ENCODE measurements around the gene WDR33. TPM values are rescaled to one million over a fixed set of nuclear protein-coding genes. Genes with fewer than 3 reads are reported as not detected.
"Not testable (repeated sequence)": the region's sequence is repeated elsewhere in the genome, so short reads cannot be mapped to it uniquely, and the experiment has no call there.

The WDR33 gene
- total RNA-seq, 2 donors from 2014 or later, result 25.4 to 41.9 TPM

DNA sequence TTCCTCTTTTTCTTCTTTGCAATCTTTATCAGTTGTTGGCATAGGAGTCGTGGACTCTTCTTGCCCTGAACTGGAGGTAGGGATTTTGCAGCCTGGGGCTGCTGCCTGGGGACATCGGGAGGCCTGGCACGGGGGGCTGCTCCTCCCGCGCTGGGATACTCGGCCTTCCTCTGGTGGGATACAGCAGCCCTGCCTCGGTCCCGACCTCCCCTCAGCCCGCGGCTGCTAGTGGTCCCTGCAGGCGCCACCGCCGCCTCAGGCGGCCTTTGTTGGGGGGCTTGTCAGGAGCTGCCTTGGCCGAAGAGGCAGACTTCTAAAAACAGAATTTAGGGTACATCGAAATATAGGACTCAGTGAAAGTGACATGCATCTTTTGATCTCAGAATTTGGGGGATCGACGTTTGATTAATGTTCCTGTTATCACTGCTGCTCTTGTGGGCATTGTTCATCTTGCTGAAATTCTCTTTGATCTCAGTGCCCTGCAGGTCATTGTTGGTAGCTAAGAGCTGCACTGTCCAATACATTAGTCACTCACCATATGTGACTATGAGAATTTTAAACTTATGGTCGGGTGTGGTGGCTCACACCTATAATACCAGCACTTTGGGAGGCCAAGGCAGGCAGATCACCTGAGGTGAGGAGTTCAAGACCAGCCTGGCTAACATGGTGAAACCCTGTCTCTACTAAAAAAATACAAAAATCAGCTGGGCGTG lies 30.7 kb upstream of the WDR33 start:
- no peaks in the 10 kb centered on the region for H3K27me3 ChIP-seq (replicated peaks; ENCODE audit: insufficient read depth)
- TF ChIP-seq, protein P1, sequence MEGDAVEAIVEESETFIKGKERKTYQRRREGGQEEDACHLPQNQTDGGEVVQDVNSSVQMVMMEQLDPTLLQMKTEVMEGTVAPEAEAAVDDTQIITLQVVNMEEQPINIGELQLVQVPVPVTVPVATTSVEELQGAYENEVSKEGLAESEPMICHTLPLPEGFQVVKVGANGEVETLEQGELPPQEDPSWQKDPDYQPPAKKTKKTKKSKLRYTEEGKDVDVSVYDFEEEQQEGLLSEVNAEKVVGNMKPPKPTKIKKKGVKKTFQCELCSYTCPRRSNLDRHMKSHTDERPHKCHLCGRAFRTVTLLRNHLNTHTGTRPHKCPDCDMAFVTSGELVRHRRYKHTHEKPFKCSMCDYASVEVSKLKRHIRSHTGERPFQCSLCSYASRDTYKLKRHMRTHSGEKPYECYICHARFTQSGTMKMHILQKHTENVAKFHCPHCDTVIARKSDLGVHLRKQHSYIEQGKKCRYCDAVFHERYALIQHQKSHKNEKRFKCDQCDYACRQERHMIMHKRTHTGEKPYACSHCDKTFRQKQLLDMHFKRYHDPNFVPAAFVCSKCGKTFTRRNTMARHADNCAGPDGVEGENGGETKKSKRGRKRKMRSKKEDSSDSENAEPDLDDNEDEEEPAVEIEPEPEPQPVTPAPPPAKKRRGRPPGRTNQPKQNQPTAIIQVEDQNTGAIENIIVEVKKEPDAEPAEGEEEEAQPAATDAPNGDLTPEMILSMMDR (IDR thresholded peaks at IDR 0.05), result no peak
- TF ChIP-seq POLR2A (IDR thresholded peaks at IDR 0.05) (no peak), POLR2AphosphoS5 (IDR thresholded peaks at IDR 0.05) (no peak)
- H3K36me3 ChIP-seq, result no peaks in the 10 kb centered on the region
- intact Hi-C loops (cut with DNase I), result no loop called here
- 82% methylated on average over 20 of the region's 20 CpGs for WGBS
- no peak overlapping the region for H3K4me3 ChIP-seq
- no peaks in the 10 kb centered on the region for H3K9me3 ChIP-seq
- DNase-seq (ENCODE audit: low spot score), result no peak
- H3K27ac ChIP-seq, result no peak overlapping the region
- H3K4me1 ChIP-seq (replicated peaks), result no peaks in the 10 kb centered on the region

GRCh38 chr2:127840893-127841292 lies 29.9 kb upstream of the WDR33 start:
- no peaks in the 10 kb centered on the region for H3K36me3 ChIP-seq
- H3K4me3 ChIP-seq, result no peak overlapping the region
- no peak for TF ChIP-seq POLR2AphosphoS5 (IDR thresholded peaks at IDR 0.05)
- TF ChIP-seq POLR2A (IDR thresholded peaks at IDR 0.05), result no peak
- TF ChIP-seq, protein P1 (IDR thresholded peaks at IDR 0.05), result no peak
- intact Hi-C loops (cut with DNase I), result no loop called here
- DNase-seq (ENCODE audit: low spot score), result no peak
- no peaks in the 10 kb centered on the region for H3K9me3 ChIP-seq
- WGBS, result 90% methylated on average over 4 of the region's 4 CpGs
- H3K4me1 ChIP-seq (replicated peaks), result no peaks in the 10 kb centered on the region
- H3K27me3 ChIP-seq (replicated peaks; ENCODE audit: insufficient read depth), result no peaks in the 10 kb centered on the region
- no peak overlapping the region for H3K27ac ChIP-seq

DNA sequence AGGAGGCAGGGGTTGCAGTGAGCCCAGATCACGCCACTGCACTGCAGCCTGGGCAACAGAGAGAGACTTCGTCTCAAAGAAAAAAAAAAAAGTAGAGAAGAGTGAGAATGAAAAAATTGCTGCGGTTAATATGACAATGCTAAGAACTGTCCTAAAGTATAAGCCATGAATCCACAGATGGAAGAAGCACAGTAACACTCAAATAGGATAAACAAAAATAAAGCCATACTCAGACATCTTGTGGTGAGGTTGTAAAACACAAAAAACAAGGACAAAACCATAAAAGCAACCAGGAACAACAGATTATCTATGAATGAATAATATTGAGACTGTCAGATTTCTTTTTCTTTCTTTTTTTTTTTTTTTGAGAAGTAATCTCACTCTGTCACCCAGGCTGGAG lies 24.0 kb upstream of the WDR33 start:
- TF ChIP-seq, protein P1 (IDR thresholded peaks at IDR 0.05), result no peak
- TF ChIP-seq POLR2A (IDR thresholded peaks at IDR 0.05) (no peak), POLR2AphosphoS5 (IDR thresholded peaks at IDR 0.05) (no peak)
- no peaks in the 10 kb centered on the region for H3K27me3 ChIP-seq (replicated peaks; ENCODE audit: insufficient read depth)
- no peak overlapping the region for H3K27ac ChIP-seq
- no peak for DNase-seq (ENCODE audit: low spot score)
- no peaks in the 10 kb centered on the region for H3K4me1 ChIP-seq (replicated peaks)
- 89% methylated on average over 3 of the region's 3 CpGs for WGBS
- H3K4me3 ChIP-seq, result no peak overlapping the region
- H3K36me3 ChIP-seq, result no peaks in the 10 kb centered on the region
- H3K9me3 ChIP-seq, result no peaks in the 10 kb centered on the region
- intact Hi-C loops (cut with DNase I), result no loop called here

- H3K4me1 ChIP-seq (replicated peaks), result no peaks in the 10 kb centered on the region
- no peaks in the 10 kb centered on the region for H3K27me3 ChIP-seq (replicated peaks; ENCODE audit: insufficient read depth)
- 41% methylated on average over 5 of the region's 5 CpGs for WGBS
- no peaks in the 10 kb centered on the region for H3K36me3 ChIP-seq
- intact Hi-C loops (cut with DNase I), result no loop called here
- DNase-seq (ENCODE audit: low spot score), result no peak
- TF ChIP-seq POLR2AphosphoS5 (IDR thresholded peaks at IDR 0.05) (no peak), POLR2A (IDR thresholded peaks at IDR 0.05) (no peak)
- TF ChIP-seq, protein P1 (IDR thresholded peaks at IDR 0.05), result no peak
- no peaks in the 10 kb centered on the region for H3K9me3 ChIP-seq
- no peak overlapping the region for H3K4me3 ChIP-seq
- H3K27ac ChIP-seq, result no peak overlapping the region
These were observed 18.9 kb upstream of the WDR33 start for GRCh38 chr2:127829845-127830246.

DNA sequence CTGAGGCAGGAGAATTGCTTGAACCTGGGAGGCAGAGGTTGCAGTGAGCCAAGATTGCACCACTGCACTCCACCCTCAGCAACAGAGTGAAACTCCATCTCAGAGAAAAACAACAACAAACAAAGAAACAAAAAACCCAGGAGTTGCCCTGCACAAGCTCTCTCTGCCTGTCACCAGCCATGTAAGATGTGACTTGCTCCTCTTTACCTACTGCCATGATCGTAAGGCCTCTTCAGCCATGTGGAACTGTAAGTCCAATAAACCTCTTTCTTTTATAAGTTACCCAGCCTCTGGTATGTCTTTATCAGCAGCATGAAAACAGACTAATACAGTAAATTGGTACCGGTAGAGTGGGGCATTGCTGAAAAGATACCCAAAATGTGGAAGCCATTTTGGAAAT lies 15.7 kb upstream of the WDR33 start:
- H3K27me3 ChIP-seq (replicated peaks; ENCODE audit: insufficient read depth); H3K27ac ChIP-seq; H3K9me3 ChIP-seq; H3K4me3 ChIP-seq; DNase-seq (ENCODE audit: low spot score); intact Hi-C loops (cut with DNase I); H3K36me3 ChIP-seq; H3K4me1 ChIP-seq (replicated peaks): not testable (repeated sequence)
- WGBS, result 98% methylated on average over 2 of the region's 2 CpGs
